Measurements from ENCODE around the gene MPDU1.

Gene MPDU1

DNA sequence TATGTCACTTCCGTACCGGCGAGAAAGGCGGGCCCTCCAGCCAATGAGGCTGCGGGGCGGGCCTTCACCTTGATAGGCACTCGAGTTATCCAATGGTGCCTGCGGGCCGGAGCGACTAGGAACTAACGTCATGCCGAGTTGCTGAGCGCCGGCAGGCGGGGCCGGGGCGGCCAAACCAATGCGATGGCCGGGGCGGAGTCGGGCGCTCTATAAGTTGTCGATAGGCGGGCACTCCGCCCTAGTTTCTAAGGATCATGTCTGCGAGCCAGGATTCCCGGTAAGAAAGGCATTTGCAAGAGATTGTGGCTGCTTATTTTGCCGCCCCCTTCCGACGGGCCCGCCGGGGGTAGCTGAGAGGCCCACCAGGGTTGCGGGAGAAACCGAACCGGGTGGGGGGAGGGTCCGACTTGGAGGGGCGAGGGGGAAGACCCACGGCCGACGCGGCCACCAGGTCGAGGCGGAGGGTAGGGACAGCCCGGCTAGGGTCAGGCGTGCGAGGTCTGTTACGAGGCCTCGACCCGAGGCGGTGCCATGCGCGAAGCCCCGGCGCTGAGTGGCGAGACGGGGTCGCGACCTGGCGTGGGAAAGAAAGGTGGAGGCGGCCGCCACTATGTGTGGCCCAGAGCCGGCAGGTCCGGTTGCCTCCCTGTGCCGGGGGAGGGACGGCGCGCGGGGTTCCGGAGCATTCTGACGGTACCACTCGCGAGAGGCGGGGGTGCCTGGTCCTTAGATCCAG, 10.9 kb upstream of the MPDU1 start:
- peak overlapping the region; percentile 93 for H3K9ac ChIP-seq (ENCODE audit: low read depth, low read length)
- no peaks in the 10 kb centered on the region for H3K9me3 ChIP-seq (ENCODE audit: control insufficient read depth, insufficient read depth, low read length)
- H3K36me3 ChIP-seq (ENCODE audit: insufficient read depth, low read length): peaks cover 47% of the 10 kb centered on the region
- peaks cover 11% of the 10 kb centered on the region for H3K4me1 ChIP-seq (ENCODE audit: insufficient read depth, low read length)

DNA sequence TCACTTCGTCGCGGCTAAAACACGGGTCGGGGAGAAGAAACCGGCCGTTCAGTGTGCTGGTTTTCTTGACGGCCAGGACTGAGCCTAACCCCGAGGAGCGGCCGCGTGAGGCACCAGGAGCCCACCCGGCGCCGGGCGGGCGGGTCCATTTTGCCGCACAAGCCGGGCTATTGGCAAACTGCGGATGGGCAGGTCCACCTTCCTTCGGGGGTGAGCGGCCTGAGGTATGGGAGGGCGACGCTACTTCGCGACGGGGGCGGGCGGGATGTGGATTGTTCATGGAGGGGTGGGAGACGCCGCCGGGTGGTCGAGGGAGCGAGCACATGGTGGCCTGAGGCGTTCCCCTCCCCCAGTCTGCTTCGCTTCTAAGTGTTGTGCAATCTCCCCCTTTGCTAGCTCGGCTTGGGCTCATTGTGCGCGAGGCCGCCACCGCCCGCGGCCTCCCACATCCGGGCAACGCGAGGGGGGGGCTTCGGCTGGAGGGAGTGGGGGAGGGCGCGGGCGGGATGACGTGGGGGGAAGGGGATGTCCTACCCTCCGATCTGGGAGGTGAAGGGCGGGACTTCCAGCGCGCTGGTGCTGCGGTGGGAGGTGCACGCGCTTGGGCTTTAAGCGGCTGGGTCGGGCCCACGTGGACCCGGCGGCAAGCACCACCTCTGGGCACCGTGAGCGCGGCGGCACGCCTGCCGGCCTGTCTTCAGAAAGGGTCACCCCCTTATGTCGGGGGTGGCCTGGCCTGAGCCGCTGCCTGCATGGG, 10.2 kb upstream of the MPDU1 start:
- peaks cover 50% of the 10 kb centered on the region for H3K36me3 ChIP-seq (ENCODE audit: insufficient read depth, low read length)
- H3K9ac ChIP-seq (ENCODE audit: low read depth, low read length): peak overlapping the region; percentile 93
- H3K9me3 ChIP-seq (ENCODE audit: control insufficient read depth, insufficient read depth, low read length): no peaks in the 10 kb centered on the region
- H3K4me1 ChIP-seq (ENCODE audit: insufficient read depth, low read length): peaks cover 11% of the 10 kb centered on the region

DNA sequence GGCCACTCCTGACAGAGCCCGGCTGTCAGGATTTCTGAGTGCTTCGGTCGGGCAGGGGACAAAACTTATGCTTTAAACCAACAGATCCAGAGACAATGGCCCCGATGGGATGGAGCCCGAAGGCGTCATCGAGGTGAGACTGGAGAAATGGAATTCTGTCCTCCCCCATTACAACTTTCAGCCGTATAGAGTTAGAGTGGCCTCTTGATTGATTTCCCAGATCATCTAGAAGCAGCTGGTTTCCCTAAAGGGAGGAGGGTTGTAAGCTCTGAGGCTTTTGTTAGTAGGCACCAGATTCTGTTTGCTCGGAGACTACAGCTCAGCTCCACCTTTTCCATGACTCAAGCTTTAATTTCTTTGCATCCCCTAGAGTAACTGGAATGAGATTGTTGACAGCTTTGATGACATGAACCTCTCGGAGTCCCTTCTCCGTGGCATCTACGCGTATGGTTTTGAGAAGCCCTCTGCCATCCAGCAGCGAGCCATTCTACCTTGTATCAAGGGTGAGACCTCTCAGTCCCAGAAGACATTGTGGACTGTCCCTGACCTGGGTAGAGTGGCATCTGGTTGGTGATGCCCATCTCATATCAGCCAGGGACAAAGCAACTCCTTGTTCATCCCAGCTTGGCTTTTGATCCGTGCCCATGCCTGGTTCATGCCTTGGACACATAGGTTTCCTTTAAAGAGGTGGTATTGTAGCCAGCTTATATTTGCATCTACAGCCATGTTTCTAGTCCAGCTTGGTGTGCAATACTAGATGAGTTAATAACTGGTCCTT, 9.3 kb upstream of the MPDU1 start:
- Histone ChIP-seq H3K9me3 (ENCODE audit: control insufficient read depth, insufficient read depth, low read length) (no peaks in the 10 kb centered on the region), H3K9ac (ENCODE audit: low read depth, low read length) (peak overlapping the region; percentile 93), H3K4me1 (ENCODE audit: insufficient read depth, low read length) (peaks cover 17% of the 10 kb centered on the region), H3K36me3 (ENCODE audit: insufficient read depth, low read length) (peaks cover 50% of the 10 kb centered on the region)

DNA sequence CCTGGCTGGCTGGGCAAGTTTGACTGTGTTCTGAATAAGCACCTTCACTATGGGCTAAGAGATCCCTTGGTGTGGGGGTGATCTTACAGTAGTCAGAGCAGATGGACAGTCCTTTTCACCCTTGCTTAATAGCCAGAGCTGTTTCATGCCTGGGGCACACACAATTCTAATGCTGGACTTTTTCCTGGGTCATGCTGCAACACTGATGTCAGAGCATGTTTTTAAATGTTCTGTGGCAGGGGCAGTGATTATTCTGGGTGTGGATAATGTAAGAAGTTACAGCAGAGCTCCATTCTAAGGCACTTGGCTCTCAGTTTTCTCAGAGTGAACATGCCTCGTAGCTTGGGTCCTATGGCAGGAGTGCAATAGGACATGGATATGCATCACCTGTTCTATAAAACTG, 8.2 kb upstream of the MPDU1 start:
- H3K9ac ChIP-seq (ENCODE audit: low read depth, low read length): no peak overlapping the region

DNA sequence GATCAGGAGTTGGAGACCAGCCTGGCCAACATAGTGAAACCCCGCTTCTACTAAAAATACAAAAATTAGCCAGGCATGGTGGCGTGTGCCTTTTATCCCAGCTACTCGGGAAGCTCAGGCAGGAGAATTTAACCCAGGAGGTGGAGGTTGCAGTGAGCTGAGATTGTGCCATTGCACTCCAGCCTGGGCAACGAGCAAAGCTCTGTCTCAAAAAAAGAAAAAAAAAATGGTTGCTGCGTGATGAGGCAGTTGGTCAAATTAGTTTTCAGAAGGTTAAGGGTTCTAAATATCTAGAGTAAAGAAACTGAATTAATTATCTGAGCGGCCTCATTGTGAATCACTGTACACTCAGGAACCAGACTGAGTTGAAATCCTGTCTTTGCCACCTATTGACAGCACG, 7.7 kb upstream of the MPDU1 start:
- H3K9me3 ChIP-seq (ENCODE audit: control insufficient read depth, insufficient read depth, low read length): no peaks in the 10 kb centered on the region
- H3K36me3 ChIP-seq (ENCODE audit: insufficient read depth, low read length): peaks cover 47% of the 10 kb centered on the region
- peaks cover 21% of the 10 kb centered on the region for H3K4me1 ChIP-seq (ENCODE audit: insufficient read depth, low read length)
- H3K9ac ChIP-seq (ENCODE audit: low read depth, low read length): no peak overlapping the region

More for the DNA sequence above, 8.2 kb upstream of the MPDU1 start:
- H3K36me3 ChIP-seq (ENCODE audit: insufficient read depth, low read length): peaks cover 50% of the 10 kb centered on the region
- no peaks in the 10 kb centered on the region for H3K9me3 ChIP-seq (ENCODE audit: control insufficient read depth, insufficient read depth, low read length)
- peaks cover 17% of the 10 kb centered on the region for H3K4me1 ChIP-seq (ENCODE audit: insufficient read depth, low read length)

DNA sequence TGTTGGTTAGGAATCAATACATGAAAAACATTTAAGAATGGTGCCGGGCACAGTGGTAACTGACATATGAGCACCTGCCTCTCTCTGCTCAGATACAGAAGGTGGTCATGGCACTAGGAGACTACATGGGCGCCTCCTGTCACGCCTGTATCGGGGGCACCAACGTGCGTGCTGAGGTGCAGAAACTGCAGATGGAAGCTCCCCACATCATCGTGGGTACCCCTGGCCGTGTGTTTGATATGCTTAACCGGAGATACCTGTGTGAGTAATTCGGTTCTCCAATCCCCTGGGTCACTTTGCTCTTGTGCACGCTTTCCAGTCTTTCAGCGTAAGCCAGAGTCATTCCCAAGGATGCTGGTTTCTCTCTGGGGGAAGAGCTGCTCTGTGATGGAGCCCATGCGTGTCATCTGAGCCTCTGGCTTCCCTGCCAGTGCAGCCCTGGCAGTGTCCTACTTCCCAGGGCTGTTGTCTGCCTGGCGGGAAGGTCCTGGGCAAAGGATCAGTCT, 7.2 kb upstream of the MPDU1 start:
- Histone ChIP-seq H3K4me1 (ENCODE audit: insufficient read depth, low read length) (peaks cover 18% of the 10 kb centered on the region), H3K9me3 (ENCODE audit: control insufficient read depth, insufficient read depth, low read length) (no peaks in the 10 kb centered on the region), H3K9ac (ENCODE audit: low read depth, low read length) (no peak overlapping the region), H3K36me3 (ENCODE audit: insufficient read depth, low read length) (peaks cover 43% of the 10 kb centered on the region)

DNA sequence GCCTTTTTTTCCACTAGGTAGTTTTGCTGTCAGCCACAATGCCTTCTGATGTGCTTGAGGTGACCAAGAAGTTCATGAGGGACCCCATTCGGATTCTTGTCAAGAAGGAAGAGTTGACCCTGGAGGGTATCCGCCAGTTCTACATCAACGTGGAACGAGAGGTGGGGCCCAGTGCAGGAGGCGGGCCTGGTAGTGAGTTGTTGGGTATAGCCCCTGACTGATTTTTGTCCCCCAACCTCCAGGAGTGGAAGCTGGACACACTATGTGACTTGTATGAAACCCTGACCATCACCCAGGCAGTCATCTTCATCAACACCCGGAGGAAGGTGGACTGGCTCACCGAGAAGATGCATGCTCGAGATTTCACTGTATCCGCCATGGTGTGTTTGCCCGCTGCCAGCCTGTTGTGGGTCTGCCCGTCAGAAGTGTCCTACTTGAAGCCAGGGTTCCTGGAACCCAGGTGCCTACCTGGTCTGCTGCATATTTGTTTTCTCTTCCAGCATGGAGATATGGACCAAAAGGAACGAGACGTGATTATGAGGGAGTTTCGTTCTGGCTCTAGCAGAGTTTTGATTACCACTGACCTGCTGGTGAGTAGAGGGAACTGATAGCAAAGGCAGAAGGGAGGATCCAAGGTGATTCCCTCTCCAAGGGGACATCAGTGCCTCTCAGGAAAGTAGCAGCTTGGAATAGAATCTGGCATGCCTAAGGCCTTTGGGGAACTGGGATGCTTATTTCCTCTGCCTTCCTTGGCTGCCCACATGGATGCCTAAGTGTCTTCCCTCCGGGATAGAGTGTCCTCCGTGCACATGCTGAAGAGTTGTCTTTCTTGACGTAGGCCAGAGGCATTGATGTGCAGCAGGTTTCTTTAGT, 6.1 kb upstream of the MPDU1 start:
- H3K36me3 ChIP-seq (ENCODE audit: insufficient read depth, low read length): peaks cover 43% of the 10 kb centered on the region
- H3K9me3 ChIP-seq (ENCODE audit: control insufficient read depth, insufficient read depth, low read length): no peaks in the 10 kb centered on the region
- H3K9ac ChIP-seq (ENCODE audit: low read depth, low read length): no peak overlapping the region
- peaks cover 17% of the 10 kb centered on the region for H3K4me1 ChIP-seq (ENCODE audit: insufficient read depth, low read length)

DNA sequence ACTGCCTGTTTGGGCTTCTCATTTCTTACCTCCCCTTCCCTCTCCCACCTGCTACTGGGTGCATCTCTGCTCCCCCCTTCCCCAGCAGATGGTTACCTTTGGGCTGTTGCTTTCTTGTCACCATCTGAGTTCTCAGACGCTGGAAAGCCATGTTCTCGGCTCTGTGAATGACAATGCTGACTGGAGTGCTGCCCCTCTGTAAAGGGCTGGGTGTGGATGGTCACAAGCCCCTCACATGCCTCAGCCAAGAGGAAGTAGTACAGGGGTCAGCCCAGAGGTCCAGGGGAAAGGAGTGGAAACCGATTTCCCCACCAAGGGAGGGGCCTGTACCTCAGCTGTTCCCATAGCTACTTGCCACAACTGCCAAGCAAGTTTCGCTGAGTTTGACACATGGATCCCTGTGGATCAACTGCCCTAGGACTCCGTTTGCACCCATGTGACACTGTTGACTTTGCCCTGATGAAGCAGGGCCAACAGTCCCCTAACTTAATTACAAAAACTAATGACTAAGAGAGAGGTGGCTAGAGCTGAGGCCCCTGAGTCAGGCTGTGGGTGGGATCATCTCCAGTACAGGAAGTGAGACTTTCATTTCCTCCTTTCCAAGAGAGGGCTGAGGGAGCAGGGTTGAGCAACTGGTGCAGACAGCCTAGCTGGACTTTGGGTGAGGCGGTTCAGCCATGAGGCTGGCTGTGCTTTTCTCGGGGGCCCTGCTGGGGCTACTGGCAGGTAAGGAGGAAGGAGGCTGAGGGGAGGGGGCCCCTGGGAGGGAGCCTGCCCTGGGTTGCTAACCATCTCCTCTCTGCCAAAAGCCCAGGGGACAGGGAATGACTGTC, 4.4 kb upstream of the MPDU1 start, which contains the start of gene CD68:
Gene CD68 (plus strand): TSS at position 638 of the 833 bp plus-strand sequence. CDS start 40 bp downstream, at position 678.
- no peak within 1 kb of the TSS for H3K9ac ChIP-seq (ENCODE audit: low read depth, low read length)
- peaks cover 38% of the 10 kb centered on the region for H3K36me3 ChIP-seq (ENCODE audit: insufficient read depth, low read length)
- H3K9me3 ChIP-seq (ENCODE audit: control insufficient read depth, insufficient read depth, low read length): no peaks in the 10 kb centered on the region
- H3K4me1 ChIP-seq (ENCODE audit: insufficient read depth, low read length): peaks cover 17% of the 10 kb centered on the region

DNA sequence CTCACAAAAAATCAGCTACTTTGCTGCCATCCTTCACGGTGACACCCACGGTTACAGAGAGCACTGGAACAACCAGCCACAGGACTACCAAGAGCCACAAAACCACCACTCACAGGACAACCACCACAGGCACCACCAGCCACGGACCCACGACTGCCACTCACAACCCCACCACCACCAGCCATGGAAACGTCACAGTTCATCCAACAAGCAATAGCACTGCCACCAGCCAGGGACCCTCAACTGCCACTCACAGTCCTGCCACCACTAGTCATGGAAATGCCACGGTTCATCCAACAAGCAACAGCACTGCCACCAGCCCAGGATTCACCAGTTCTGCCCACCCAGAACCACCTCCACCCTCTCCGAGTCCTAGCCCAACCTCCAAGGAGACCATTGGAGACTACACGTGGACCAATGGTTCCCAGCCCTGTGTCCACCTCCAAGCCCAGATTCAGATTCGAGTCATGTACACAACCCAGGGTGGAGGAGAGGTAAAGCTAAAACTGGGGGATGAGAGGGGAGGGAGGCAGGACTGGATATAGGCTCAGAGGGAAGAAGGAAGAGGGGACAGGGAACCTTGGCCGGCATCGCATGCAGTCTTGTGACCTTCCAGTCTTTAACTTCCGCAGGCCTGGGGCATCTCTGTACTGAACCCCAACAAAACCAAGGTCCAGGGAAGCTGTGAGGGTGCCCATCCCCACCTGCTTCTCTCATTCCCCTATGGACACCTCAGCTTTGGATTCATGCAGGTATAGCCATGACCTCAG, 3.6 kb upstream of the MPDU1 start:
- H3K9me3 ChIP-seq (ENCODE audit: control insufficient read depth, insufficient read depth, low read length): no peaks in the 10 kb centered on the region
- peaks cover 30% of the 10 kb centered on the region for H3K36me3 ChIP-seq (ENCODE audit: insufficient read depth, low read length)
- peaks cover 11% of the 10 kb centered on the region; the same call in 1 of the 2 replicates for H3K4me1 ChIP-seq (ENCODE audit: insufficient read depth, low read length)
- H3K9ac ChIP-seq (ENCODE audit: low read depth, low read length): no peak overlapping the region

DNA sequence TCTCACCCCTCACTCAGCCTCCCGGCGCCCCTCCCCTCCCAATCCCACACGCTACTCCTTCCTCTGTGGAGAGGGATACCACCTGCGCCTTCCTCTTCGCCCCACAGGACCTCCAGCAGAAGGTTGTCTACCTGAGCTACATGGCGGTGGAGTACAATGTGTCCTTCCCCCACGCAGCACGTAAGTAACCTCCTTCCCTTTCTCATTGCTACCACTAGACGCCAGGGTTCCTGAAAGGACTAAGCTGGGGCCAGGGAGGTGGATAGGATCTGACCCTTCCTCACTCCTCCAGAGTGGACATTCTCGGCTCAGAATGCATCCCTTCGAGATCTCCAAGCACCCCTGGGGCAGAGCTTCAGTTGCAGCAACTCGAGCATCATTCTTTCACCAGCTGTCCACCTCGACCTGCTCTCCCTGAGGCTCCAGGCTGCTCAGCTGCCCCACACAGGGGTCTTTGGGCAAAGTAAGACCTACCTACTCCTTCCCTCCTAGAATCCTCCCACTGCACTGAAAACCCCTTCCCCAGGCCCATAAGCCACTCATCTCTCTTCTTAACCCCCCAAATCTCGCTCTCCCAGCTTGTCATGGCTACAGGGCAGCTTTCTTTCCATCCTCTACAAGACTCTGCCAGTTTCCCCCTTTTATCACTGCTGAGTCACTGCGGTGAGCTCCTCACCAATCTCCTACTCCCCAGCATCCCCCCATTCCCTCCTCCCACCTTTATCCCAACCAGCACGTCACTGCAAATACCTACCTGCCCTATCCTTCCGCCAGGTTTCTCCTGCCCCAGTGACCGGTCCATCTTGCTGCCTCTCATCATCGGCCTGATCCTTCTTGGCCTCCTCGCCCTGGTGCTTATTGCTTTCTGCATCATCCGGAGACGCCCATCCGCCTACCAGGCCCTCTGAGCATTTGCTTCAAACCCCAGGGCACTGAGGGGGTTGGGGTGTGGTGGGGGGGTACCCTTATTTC, 2.8 kb upstream of the MPDU1 start:
- Histone ChIP-seq H3K36me3 (ENCODE audit: insufficient read depth, low read length) (peaks cover 22% of the 10 kb centered on the region), H3K4me1 (ENCODE audit: insufficient read depth, low read length) (peaks cover 11% of the 10 kb centered on the region; the same call in 1 of the 2 replicates), H3K9ac (ENCODE audit: low read depth, low read length) (no peak overlapping the region)

DNA sequence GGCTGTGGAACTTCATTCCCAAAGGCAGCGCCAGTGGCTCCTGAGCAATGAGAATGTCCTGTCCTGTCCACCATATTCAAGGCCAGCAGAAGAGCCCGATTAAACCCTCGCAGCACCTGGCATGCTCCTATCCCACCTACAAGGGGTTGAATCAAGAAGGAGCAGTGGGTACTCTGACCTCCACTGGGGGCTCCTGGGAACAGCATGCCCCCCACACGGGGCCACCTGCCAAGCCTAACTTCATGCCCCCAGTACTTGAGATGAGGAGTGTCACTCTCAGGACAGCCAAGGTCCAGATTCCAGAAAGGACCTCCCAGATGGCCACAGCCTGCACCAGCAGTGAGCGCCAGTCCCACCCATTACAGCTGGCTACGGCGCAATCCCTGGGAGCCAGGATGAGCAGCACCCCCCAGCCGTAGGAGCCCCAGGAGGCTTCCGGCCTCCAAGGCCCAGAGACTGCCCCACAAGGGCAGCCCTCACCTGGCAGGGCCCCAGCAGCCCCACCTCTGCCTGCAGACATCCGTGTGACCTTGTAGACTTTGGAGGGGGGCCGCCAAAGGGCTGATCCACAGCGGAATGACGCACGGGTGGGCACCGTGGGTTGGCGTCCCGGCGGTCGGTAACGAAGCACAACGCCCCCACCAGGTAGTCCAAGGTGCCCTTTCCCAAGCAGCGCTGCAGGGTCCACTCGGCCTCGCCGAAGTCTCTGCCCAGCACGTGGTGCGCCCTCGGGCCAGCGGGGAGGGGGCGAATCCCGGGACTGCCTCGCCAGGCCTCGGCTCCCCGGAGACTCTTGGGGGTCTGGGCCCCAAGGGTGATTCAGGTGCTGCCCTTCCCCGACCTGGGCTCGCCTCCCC, 1.0 kb upstream of the MPDU1 start:
- Histone ChIP-seq H3K4me1 (ENCODE audit: insufficient read depth, low read length) (peaks cover 18% of the 10 kb centered on the region; the same call in 1 of the 2 replicates), H3K9ac (ENCODE audit: low read depth, low read length) (peak overlapping the region; percentile 87), H3K9me3 (ENCODE audit: control insufficient read depth, insufficient read depth, low read length) (no peaks in the 10 kb centered on the region)

More for the DNA sequence above, 2.8 kb upstream of the MPDU1 start:
- no peaks in the 10 kb centered on the region for H3K9me3 ChIP-seq (ENCODE audit: control insufficient read depth, insufficient read depth, low read length)

More for the DNA sequence above, 1.0 kb upstream of the MPDU1 start:
- peaks cover 5% of the 10 kb centered on the region for H3K36me3 ChIP-seq (ENCODE audit: insufficient read depth, low read length)

Data from ES-I3 (cell line).